Skeletal muscle satellite cell (primary cell): Measurements from ENCODE around the gene FBXO41.

Experiments
- H3K27me3 ChIP-seq: 2 replicates; pipeline ENCODE4 v1.7.0; 2013; ENCODE audit warnings: low read length; ENCODE audit not compliant: control insufficient read depth, insufficient read depth
- H3K36me3 ChIP-seq: 2 replicates; pipeline ENCODE4 v1.7.0; 2013; ENCODE audit warnings: mild to moderate bottlenecking, control low read depth, low read length; ENCODE audit not compliant: insufficient read depth
- H3K4me1 ChIP-seq: 2 replicates; pipeline ENCODE4 v1.7.0; 2013; ENCODE audit warnings: low read length; ENCODE audit not compliant: control insufficient read depth, insufficient read depth
- H3K4me2 ChIP-seq: 2 replicates; pipeline ENCODE4 v1.7.0; 2013; ENCODE audit warnings: mild to moderate bottlenecking, low read length
- H3K4me3 ChIP-seq: 2 replicates; pipeline ENCODE4 v1.7.0; 2013; ENCODE audit warnings: low read length
- H3K9ac ChIP-seq: 2 replicates; pipeline ENCODE4 v1.7.0; 2013; ENCODE audit warnings: mild to moderate bottlenecking, low read depth, low read length, moderate library complexity
- H3K9me3 ChIP-seq: replicated peaks from 2 replicates; pipeline ENCODE4 v1.7.0; 2013; ENCODE audit warnings: mild to moderate bottlenecking, control low read depth, low read length

Gene FBXO41

DNA sequence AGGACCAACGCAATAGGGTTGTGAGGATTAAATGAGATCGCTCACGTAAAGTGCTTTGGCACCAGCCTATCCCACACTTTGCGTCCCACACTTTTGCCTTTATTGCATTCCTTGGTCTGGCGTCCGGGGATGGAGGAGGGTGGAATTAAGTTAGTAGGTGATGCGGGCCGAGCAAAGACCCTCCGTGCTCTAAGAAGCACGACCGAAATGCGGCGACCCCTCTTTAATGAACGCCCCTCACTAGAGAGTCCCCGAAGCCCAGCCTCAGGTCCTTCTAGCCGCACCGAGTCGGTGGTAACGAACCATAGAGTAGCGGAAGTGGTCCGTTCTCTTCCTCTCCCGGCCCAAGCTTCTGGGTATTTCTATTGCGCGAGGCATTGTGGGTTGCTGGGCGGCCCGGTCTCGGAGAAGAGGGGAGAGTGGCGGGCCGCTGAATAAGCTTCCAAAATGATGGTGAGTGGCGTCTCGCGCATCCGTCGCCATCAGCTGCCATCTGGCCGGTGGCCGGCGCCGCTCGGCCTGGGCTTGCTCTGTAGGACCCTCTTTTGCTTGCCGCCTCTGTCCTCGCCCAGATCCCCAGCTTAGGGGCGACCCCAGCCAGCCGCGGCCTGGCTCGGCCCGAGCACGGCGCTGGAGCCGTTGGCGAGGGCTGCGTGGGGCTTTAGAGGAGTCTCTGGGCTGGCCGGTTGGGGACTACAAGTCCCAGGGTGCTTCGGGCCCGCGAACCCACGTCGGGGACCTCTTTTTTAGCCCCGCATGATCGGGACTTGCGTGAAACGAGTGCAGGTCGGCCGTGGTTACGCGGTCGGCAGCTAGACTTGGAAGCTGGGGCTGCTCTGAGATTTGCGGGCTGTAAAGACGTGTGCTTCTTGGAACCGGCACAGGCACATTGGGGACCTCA lies 50.1 kb downstream of the FBXO41 start, which contains the start of gene CCT7:
CCT7 (plus strand) TSS at position 377 of the 901 bp plus-strand sequence; CDS start at position 448, 71 bp downstream.
- peak within 1 kb of the TSS; percentile 96 for H3K4me2 ChIP-seq
- H3K27me3 ChIP-seq: no peaks in the 10 kb centered on the region
- H3K4me3 ChIP-seq: peak within 1 kb of the TSS; percentile 89
- H3K4me1 ChIP-seq: peaks cover 15% of the 10 kb centered on the region
- H3K36me3 ChIP-seq: peaks cover 10% of the 10 kb centered on the region
- H3K9me3 ChIP-seq: no peaks in the 10 kb centered on the region
- peak within 1 kb of the TSS; percentile 92 for H3K9ac ChIP-seq

DNA sequence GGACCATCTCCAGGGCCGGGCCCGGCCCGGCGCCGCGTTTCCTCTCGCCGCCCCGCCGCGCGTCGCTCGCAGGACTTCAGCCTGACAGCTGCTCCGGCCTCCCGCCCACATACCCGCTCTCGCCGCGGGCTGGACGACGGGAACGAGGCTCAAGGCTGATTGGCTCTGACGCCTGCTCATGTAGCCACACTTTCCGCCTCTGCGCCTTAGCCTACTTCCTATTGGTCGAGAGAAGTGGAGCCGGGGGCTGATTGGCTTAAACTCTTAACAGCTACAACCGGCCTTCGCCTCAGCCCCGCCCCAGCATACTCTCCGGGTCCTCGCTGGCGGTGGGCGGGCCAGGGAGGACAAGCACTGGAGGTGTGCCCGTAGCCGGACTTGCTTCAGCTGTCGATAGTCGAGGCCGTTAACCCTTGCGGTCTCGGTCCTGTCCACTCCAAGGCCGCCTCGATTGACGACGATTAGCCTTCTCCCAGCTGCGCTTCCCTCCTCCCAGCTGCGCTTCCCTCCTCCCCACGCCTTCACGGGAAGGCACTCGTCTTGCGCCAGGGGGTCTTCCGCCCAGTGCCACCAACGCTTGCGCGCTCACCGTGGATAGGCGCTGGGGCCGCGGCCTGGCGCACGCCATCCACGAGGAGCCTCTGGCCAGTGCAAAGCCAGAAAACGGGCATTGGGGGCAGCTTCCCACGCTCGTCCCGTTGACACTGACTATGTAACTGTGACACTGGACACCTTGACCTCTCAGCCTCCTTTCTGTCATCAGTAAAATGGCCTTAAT lies 50.9 kb downstream of the FBXO41 start, which contains the start of gene PRADC1:
PRADC1 (minus strand) TSS at position 86 of the 778 bp plus-strand sequence; CDS start at position 7, 79 bp downstream.
- H3K9me3 ChIP-seq: no peaks in the 10 kb centered on the region
- H3K4me2 ChIP-seq: peak within 1 kb of the TSS; percentile 96
- H3K4me1 ChIP-seq: peaks cover 12% of the 10 kb centered on the region
- peak within 1 kb of the TSS; percentile 89 for H3K4me3 ChIP-seq
- peak within 1 kb of the TSS; percentile 92 for H3K9ac ChIP-seq
- no peaks in the 10 kb centered on the region for H3K27me3 ChIP-seq
- H3K36me3 ChIP-seq: peaks cover 10% of the 10 kb centered on the region

DNA sequence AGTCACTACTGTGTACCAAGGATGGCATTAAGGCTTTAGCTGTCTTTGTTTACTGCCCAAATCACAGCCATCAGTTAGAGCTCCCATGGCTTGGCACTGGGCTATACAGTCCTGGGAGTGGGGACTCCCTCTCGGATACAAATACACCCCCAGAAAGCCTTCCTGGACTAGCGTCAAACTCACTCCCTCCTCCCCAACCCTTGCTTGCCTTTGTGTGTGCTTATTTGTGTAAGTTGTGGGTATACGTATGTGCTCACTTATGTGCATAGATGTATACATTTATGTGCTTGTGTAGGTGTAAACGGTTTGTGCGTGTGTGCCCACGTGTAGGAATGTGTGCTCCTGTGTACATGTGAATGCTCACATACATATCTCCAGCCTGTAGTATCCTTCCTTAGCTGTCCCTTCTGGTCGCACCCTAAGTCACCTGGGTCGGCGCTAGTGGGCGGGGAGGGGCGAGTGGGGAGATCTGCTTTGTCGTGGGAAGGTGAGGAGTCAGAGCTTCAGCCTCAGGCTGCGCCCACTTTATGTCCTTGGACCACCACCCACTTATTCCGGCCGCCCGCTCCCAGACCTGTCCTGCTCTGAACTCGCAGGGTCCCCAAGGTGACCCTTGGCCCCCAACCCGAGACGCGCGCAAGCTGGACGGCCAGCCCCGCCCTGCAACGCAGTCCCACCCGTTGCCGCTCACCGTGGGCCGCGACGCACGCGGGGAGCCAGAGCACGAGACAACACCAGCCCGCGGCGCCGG lies 51.7 kb downstream of the FBXO41 start:
- Histone ChIP-seq H3K4me2 (peak overlapping the region; percentile 94), H3K36me3 (peaks cover 12% of the 10 kb centered on the region), H3K27me3 (no peaks in the 10 kb centered on the region), H3K9me3 (no peaks in the 10 kb centered on the region), H3K4me3 (peak overlapping the region; percentile 89), H3K9ac (peak overlapping the region; percentile 84), H3K4me1 (peaks cover 12% of the 10 kb centered on the region)

DNA sequence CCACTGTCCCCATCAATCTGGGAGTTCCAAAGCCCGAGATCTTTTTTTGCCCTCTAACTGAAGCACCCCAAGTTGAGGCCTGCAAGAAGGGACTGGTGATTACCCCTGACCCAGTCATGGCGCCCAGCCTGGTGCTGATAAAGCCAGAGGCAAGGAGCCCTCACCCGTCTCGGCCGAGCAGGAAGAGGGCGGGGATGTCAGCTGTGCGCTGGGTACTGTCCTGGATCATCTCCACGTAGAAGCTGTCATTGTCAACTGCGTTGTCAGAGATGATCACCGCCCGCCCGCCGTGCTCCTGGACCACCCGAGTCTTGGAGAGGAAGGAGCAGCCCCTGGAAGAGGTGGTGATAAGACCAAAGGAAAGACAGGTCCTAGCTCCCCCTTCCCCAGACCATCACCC lies 55.6 kb downstream of the FBXO41 start:
- no peak overlapping the region for H3K4me3 ChIP-seq
- no peaks in the 10 kb centered on the region for H3K9me3 ChIP-seq
- no peak overlapping the region for H3K9ac ChIP-seq
- no peaks in the 10 kb centered on the region for H3K27me3 ChIP-seq
- H3K4me1 ChIP-seq: peaks cover 3% of the 10 kb centered on the region
- H3K4me2 ChIP-seq: no peak overlapping the region
- peaks cover 35% of the 10 kb centered on the region for H3K36me3 ChIP-seq

DNA sequence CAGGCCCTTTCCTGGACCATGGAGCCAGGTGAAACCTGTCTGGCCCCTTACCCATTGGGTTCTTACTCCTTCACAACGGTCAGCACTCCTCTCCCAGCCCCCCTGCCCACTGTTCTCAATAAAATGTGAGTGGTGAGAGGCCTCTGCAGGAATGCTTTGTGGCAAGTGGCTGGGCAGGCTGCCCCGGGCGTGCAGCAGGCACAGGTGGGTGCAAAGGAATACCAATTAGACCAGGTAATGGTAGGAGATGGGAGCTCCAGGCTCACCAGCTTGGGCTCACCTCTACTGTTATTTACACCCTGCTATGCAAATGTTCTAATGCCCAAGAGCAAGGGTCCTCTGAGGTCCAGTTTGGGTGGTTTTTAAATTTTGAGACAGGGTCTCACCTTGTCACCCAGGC lies 57.2 kb downstream of the FBXO41 start:
- Histone ChIP-seq H3K4me1 (no peaks in the 10 kb centered on the region), H3K9me3 (no peaks in the 10 kb centered on the region), H3K4me3 (no peak overlapping the region), H3K9ac (no peak overlapping the region), H3K27me3 (no peaks in the 10 kb centered on the region), H3K4me2 (no peak overlapping the region), H3K36me3 (peaks cover 49% of the 10 kb centered on the region)

DNA sequence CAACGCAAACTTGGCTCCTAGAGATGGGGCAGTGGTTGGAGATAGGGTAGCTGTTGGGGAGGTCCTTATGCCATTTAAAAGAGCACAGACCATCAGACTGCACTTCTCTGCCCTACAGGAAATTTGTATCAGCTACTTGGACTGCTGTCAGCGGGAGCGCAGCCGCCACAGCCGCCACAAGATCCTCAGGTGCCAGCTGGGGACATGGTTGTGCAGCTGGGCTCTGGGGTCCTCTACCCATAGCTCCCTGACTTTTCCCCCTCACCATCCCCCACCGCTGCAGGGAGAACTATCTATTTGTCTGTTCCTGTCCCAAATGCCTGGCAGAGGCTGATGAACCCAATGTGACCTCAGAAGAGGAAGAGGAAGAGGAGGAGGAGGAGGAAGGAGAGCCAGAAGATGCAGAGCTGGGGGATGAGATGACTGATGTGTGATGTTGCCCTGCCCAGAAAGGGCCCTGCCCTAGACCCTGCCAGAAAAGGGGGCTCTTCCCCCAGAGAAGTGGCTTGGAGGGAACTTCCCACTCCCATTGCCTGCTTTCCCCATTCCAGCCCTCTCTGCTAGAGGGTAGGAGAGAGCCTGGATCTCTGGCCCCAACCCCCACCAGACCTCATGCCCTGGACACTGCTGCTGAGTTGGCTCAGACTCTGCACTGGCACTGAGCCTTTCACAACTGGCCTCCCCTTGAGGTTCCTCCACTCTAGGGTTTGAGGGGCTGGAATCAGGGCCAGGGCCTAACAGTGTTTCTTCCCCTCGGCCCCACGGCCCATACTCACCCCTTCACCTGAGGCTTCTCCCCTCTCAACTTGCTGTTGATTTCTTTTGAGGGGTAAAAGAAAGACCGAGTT lies 58.5 kb downstream of the FBXO41 start:
- H3K4me3 ChIP-seq: no peak overlapping the region
- H3K4me2 ChIP-seq: no peak overlapping the region
- peaks cover 62% of the 10 kb centered on the region for H3K36me3 ChIP-seq
- H3K9me3 ChIP-seq: no peaks in the 10 kb centered on the region
- H3K4me1 ChIP-seq: no peaks in the 10 kb centered on the region
- no peak overlapping the region for H3K9ac ChIP-seq
- no peaks in the 10 kb centered on the region for H3K27me3 ChIP-seq

DNA sequence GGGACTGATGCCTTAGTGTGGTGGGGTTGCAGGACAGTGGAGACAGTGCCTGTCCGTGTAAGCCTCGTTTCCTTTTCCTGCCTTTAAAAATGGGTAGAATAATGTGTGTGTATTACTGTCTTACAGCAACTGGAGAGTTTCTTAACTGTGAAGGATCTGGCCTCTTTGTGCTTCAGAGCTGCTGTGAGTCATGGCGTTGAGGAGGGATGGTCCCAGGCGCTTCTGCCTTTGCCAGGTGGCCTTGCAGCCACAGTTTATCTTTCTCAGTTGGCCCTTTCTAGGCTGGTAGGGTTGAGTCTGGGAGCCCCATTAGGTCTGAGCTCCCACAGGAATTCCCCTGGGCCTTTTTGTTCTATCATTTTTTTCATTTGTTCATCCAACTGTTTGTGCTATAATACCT lies 60.5 kb downstream of the FBXO41 start:
- Histone ChIP-seq H3K27me3 (no peaks in the 10 kb centered on the region), H3K4me1 (peaks cover 1% of the 10 kb centered on the region), H3K36me3 (peaks cover 66% of the 10 kb centered on the region), H3K9me3 (no peaks in the 10 kb centered on the region), H3K4me3 (no peak overlapping the region), H3K4me2 (no peak overlapping the region), H3K9ac (no peak overlapping the region)

DNA sequence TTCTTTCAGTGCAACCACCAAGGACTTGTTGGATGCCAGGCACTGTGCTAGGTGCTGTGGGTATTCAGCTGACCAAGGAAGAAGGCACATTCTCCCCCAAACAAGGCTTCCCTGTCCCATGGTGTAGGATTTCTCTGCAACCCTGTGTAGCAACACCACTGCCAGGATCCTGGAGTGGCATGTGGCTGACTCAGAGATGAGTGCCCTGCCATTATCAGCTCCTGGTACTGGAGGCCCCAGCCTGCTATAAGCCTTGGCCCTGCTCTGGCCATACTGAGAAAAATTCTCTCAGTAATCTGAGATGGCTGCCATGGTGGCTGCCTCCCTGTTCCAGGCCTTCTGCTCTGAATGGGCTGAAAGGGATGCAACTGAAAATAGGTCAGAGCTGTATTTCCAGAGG lies 66.0 kb downstream of the FBXO41 start:
- H3K9me3 ChIP-seq: no peaks in the 10 kb centered on the region
- H3K4me3 ChIP-seq: no peak overlapping the region
- peaks cover 27% of the 10 kb centered on the region for H3K4me1 ChIP-seq
- H3K4me2 ChIP-seq: peak overlapping the region; percentile 36
- peaks cover 34% of the 10 kb centered on the region for H3K36me3 ChIP-seq
- no peaks in the 10 kb centered on the region for H3K27me3 ChIP-seq
- H3K9ac ChIP-seq: no peak overlapping the region

DNA sequence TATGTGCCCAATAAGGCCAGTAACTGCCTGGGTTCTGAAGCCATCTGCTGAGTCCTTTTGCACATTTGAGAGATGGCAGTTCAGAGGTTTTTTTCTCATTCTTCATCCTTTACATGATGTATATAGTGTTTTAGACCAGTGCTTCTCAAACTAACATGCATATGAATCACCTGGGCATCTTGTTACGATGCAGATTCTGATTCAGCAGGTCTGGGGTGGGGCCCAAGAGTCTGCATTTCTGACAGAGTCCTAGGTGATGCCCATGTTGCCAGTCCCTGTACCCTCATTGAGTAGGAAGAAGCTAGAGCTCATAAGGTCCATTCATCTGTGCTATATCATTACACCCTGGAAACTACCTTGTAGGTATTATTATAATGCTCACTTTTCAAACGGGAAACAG lies 66.5 kb downstream of the FBXO41 start:
- H3K4me2 ChIP-seq: peak overlapping the region; percentile 36

DNA sequence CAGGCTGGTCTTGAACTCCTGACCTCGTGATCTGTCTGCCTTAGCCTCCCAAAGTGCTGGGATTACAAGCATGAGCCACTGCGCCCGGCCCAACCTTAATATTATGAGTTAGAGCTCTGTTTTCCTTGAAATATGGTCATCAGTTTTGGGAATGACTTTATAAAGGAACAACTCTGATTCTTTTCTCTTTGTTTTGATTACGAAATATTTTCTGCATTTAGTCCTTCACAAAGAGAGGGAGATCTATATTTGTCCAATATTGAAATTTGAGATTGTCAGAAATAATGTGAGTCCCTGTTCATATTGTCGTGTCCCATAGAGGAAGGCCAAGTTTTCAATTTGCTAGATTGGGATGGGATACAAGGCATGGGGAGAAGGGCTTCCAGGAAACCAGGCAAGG lies 67.1 kb downstream of the FBXO41 start:
- Histone ChIP-seq H3K9me3 (no peaks in the 10 kb centered on the region), H3K4me3 (no peak overlapping the region), H3K4me1 (peaks cover 29% of the 10 kb centered on the region), H3K27me3 (no peaks in the 10 kb centered on the region), H3K9ac (no peak overlapping the region), H3K36me3 (peaks cover 24% of the 10 kb centered on the region), H3K4me2 (no peak overlapping the region)

More for the DNA sequence above, 66.5 kb downstream of the FBXO41 start:
- H3K4me1 ChIP-seq: peaks cover 27% of the 10 kb centered on the region
- H3K9ac ChIP-seq: no peak overlapping the region
- no peaks in the 10 kb centered on the region for H3K27me3 ChIP-seq
- H3K4me3 ChIP-seq: no peak overlapping the region
- peaks cover 30% of the 10 kb centered on the region for H3K36me3 ChIP-seq
- H3K9me3 ChIP-seq: no peaks in the 10 kb centered on the region
